HG03139 (cell line): ENCODE results near the gene MAP4.
"Not testable (repeated sequence)": the region's sequence is repeated elsewhere in the genome, so short reads cannot be mapped to it uniquely, and the experiment has no call there.

Experiments
- ATAC-seq: cut with Tn5 transposase; IDR thresholded peaks from one replicate; pipeline ENCODE4 v1.9.1; 2021; ENCODE audit not compliant: unreplicated experiment

The MAP4 gene, protein sequence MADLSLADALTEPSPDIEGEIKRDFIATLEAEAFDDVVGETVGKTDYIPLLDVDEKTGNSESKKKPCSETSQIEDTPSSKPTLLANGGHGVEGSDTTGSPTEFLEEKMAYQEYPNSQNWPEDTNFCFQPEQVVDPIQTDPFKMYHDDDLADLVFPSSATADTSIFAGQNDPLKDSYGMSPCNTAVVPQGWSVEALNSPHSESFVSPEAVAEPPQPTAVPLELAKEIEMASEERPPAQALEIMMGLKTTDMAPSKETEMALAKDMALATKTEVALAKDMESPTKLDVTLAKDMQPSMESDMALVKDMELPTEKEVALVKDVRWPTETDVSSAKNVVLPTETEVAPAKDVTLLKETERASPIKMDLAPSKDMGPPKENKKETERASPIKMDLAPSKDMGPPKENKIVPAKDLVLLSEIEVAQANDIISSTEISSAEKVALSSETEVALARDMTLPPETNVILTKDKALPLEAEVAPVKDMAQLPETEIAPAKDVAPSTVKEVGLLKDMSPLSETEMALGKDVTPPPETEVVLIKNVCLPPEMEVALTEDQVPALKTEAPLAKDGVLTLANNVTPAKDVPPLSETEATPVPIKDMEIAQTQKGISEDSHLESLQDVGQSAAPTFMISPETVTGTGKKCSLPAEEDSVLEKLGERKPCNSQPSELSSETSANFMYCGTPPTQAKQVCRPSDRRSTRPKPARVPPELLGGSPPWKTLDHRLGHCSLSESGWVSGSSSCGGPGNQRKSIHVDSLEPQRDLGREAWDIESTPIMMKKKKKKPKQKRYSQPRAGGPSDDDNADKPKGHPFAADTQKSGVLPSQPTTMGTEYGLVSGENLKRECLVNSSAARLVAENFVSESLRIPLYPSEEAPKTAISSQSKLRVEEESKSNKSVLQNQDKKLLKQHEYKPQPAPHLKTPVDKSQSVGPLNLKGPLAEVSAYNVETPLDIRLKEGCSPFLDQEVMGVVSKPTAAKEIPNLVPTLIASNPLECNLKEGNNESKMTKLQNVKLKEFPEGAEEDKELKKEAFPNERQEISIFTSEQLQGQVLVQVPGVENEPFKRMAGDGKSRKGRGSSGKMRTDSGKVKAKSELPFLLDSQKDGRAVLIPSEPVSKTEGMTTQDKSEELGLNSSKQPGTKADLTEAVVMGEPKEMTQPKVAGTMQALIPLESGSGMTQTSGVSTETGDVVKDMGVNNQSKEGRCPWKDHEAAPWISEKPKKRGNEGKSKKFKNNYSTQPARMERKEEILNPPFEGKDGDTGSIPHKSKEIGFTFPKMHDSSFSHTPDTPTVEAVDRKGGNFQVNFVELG (N-terminal part only)

GRCh38 chr3:48016301-48016973 lies at the start of gene MAP4:
Gene MAP4, minus strand, starts transcription at chr3:48016416. Its CDS starts 17,556 bp downstream, at chr3:47998860.
- ATAC-seq, result no peak

DNA sequence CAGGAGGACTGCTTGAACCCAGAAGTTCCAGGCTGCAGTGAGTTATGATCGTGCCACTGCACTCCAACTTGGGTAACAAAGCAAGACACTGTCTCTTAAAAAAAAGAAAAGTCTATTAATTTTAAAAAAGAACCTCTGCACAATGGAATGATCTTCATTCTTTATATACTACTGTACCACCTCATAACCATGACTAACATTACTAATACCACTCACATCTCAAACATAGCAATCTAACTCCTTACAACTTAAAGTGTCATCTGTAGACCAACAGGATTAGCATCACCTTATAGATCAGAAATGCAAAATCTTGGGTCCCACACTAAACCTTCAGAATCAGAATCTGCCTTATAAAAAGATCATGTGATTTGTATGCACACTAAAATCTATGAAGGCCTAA lies 48.8 kb upstream of the MAP4 start:
- ATAC-seq, result no peak

- ATAC-seq, result no peak
Observed at GRCh38 chr3:48064292-48064829, 48.1 kb upstream of the MAP4 start.

DNA sequence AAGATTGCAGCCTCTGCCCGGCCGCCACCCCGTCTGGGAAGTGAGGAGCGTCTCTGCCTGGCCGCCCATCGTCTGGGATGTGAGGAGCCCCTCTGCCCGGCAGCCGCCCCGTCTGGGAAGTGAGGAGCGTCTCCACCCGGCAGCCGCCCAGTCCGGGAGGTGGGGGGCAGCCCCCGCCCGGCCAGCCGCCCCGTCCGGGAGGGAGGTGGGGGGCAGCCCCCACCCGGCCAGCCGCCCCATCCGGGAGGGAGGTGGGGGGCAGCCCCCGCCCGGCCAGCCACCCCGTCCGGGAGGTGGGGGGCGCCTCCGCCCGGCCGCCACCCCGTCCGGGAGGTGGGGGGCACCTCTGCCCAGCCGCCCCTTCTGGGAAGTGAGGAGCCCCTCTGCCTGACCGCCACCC lies 45.4 kb upstream of the MAP4 start:
- not testable (repeated sequence) for ATAC-seq

- ATAC-seq, result no peak
Observed at GRCh38 chr3:48058091-48058490, 41.9 kb upstream of the MAP4 start.

- ATAC-seq, result no peak
Observed at GRCh38 chr3:48057521-48057920, 41.3 kb upstream of the MAP4 start.

DNA sequence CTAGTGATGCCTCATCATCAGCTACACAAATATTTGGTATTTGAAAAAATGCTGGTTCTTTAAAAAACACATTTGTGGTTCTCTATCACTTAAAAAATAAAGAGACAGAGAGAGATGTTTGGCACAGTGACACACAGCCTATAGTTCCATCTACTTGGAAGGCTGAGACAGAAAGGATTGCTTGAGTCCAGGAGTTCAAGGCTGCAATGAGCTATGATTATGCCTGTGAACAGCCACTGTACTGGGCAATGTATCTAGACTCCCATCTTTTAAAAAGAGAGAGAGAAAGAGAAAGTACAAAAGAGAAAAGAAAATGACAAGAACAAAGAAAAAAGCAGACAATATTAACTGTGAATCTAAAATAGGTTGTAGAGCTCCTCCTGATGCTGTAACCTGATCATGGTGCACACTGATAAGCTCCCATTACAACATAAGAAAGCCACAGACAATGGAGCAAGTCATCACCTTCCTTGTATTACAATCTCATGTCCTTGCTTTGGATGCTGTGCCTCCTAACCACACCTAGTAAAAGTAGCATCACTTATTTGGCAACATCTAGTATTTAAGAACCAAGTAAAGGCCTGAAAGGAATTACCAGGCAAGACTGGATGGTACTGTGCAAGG lies 31.7 kb upstream of the MAP4 start:
- no peak for ATAC-seq

- no peak for ATAC-seq
Observed at GRCh38 chr3:48042071-48042760, 26.0 kb upstream of the MAP4 start.

GRCh38 chr3:48039487-48040190 lies 23.4 kb upstream of the MAP4 start:
- no peak for ATAC-seq

- no peak for ATAC-seq
Observed at GRCh38 chr3:48038971-48039481, 22.8 kb upstream of the MAP4 start.

- no peak for ATAC-seq
Observed at GRCh38 chr3:48034000-48034516, 17.8 kb upstream of the MAP4 start.

- ATAC-seq, result no peak
Observed at GRCh38 chr3:48030188-48030587, 14.0 kb upstream of the MAP4 start.

GRCh38 chr3:48026951-48027908 lies 11.0 kb upstream of the MAP4 start:
- ATAC-seq, result no peak

DNA sequence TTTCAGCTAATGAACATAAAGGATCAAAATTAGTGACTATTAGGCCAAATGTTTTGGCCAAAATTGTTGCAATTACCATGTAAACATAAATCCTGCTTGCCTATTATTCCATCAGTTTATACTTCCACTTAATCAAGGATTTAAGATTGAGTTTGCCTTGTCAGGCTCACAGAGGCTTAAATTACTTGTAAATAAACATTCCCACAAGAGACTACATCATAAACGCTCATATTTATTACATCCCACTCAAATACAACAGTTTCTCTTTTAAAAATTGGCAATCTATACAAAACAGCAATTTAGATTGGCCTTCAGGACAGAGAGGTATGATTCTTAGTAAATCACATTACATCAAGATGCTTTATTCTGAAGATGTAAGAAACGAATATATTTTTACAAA lies 9.9 kb upstream of the MAP4 start:
- ATAC-seq, result no peak

- ATAC-seq, result no peak
Observed at GRCh38 chr3:48024401-48024800, 8.2 kb upstream of the MAP4 start.

GRCh38 chr3:48023377-48023776 lies 7.2 kb upstream of the MAP4 start:
- no peak for ATAC-seq

- no peak for ATAC-seq
Observed at GRCh38 chr3:48022178-48022577, 6.0 kb upstream of the MAP4 start.
